SK-N-MC (cell line): ENCODE results near the gene RPS16.

Experiments used
- EZH2 ChIP-seq: fragments of 200-600 bp; sonication (generic); IDR thresholded peaks from one replicate; pipeline ENCODE4 v1.6.1; 2017; ENCODE audit warnings: antibody characterized with exemption
- FOXP2 ChIP-seq: optimal IDR thresholded peaks from 2 replicates; pipeline ENCODE3; 2011; ENCODE audit warnings: mild to moderate bottlenecking, moderate library complexity; ENCODE audit not compliant: insufficient read depth; ENCODE audit errors: extremely low read length, control extremely low read depth
- POLR2AphosphoS5 ChIP-seq: IDR thresholded peaks from 2 replicates; pipeline ENCODE4 v1.6.1; 2012; ENCODE audit warnings: mild to moderate bottlenecking, low read depth, low read length, borderline replicate concordance

GRCh38 chr19:39474139-39474620 lies 38.4 kb upstream of the RPS16 start:
- no peak for TF ChIP-seq POLR2AphosphoS5
- no peak for TF ChIP-seq EZH2
- no peak for TF ChIP-seq FOXP2
